ENCODE measurements around the gene PM20D2. TPM values are rescaled to one million over a fixed set of nuclear protein-coding genes. Genes with fewer than 3 reads are reported as not detected.

Gene PM20D2
- total RNA-seq, 1 donor from 2014 or later = 14.3 TPM

GRCh38 chr6:89200706-89201215, 54.9 kb downstream of the PM20D2 start:
- no peak for DNase-seq (ENCODE audit: low read depth, low spot score)

DNA sequence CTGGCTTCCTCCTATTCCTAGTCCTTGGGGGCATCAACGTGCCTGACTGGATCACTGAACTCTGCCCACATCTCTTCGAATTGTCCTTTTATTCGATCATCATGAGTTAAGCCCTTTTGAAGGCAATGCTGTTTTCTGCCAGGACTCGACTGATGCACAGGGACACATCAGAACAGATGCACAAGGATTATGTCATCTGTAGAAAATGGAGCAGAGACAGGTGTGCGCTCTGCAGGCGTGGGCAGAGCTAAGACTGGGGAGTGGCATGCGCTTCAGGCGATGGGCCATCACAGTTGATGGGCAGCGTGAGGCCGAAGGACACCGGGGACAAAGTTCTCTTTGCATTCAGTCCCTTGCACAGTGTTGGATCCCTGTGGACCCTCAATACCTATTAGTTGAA, 58.2 kb downstream of the PM20D2 start:
- DNase-seq (ENCODE audit: low read depth, low spot score) = no peak

GRCh38 chr6:89205819-89206218, 60.0 kb downstream of the PM20D2 start:
- DNase-seq (ENCODE audit: low read depth, low spot score) = no peak

DNA sequence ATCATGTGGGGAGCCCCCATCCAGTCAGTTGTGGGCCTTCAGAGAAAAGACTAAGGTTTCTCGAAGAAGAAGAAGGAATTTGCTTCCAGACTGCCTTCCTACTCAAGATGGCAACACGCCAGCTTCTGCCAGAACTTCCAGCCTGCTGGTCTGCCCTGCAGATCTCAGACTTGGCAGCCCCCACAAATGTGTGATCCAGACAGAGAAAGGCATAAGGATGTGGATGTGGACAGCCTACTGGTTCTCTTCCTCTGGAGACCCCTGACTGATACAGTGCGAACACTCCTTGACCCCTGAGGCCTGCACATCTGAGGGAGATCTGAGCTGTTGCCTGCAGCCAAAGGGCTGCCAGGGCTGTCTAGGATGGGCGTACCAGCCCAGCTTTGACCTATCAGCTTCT, 62.7 kb downstream of the PM20D2 start:
- DNase-seq (ENCODE audit: low read depth, low spot score) = no peak

GRCh38 chr6:89209457-89209856, 63.6 kb downstream of the PM20D2 start:
- no peak for DNase-seq (ENCODE audit: low read depth, low spot score)

GRCh38 chr6:89212472-89212871, 66.6 kb downstream of the PM20D2 start:
- DNase-seq (ENCODE audit: low read depth, low spot score) = no peak

DNA sequence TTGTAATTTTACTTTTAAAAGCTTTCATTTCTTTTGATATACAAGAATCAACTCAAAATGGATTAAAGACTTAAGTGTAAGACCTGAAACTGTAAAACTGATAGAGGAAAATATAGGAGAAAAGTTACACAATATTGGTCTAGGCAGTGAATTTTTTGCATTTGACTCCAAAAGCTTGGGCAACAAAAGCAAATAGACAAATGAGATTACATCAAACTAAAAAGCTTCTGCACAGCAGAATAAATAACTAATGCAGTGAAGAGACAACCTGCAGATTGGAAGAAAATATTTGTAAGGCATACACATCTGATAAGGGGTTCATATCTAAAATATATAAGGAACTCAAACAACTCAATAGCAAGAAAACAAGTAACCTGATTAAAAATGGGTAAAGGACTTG, 68.3 kb downstream of the PM20D2 start:
- no peak for DNase-seq (ENCODE audit: low read depth, low spot score)

Other genes with a start within 250 kb of the PM20D2 start
- gene RNGTT, start 182.4 kb upstream of the PM20D2 start, total RNA-seq = 14.8 and 23.3 TPM in 2 replicates
- 49.1 and 49.5 TPM in 2 replicates for gene PNRC1, start 65.3 kb upstream of the PM20D2 start, total RNA-seq
- 0.25 and 0.46 TPM in 2 replicates for gene SRSF12, start 28.0 kb upstream of the PM20D2 start, total RNA-seq
- gene GABRR1, start 71.3 kb downstream of the PM20D2 start, total RNA-seq = not detected in 2 replicates
- 0.40 and 0.46 TPM in 2 replicates for gene GABRR2, start 169.2 kb downstream of the PM20D2 start, total RNA-seq
- gene UBE2J1, start 206.7 kb downstream of the PM20D2 start, total RNA-seq = 65.0 and 66.7 TPM in 2 replicates

All from pulmonary artery endothelial cell (primary cell).